Kidney (tissue), 14 donors: Measurements from ENCODE around the gene CD1E. TPM values are rescaled to one million over a fixed set of nuclear protein-coding genes. Genes with fewer than 3 reads are reported as not detected.
A peak's percentile ranks its signal among the peaks of the same experiment; 100 is the strongest.

Experiments
- DNase-seq, 5 donors: peaks; one replicate each; pipeline ENCODE4 v3.0.0-alpha.2; 2013 to 2020
- FAIRE-seq: peaks from 2 replicates; lab custom pipeline; 2012; peaks lifted over from hg19 to GRCh38; lab: Jason Lieb, UNC
- H3K27ac ChIP-seq, 2 donors: one replicate each; pipeline ENCODE4 v1.7.0; 2013; ENCODE audit warnings: low read depth in 2 of 2, low read length in 2 of 2, inconsistent platforms in 1 of 2
- H3K27me3 ChIP-seq: one replicate; pipeline ENCODE4 v1.7.1; 2013; ENCODE audit warnings: low read length, inconsistent platforms; ENCODE audit not compliant: control insufficient read depth, insufficient read depth
- H3K36me3 ChIP-seq, 3 donors: one replicate each; pipeline versions ENCODE4 v1.7.0 to v1.7.1; 2013; ENCODE audit warnings: low read length in 3 of 3, control low read depth in 1 of 3, inconsistent platforms in 1 of 3; ENCODE audit not compliant: insufficient read depth in 3 of 3, control insufficient read depth in 2 of 3
- H3K4me1 ChIP-seq, 3 donors: one replicate each; pipeline versions ENCODE4 v1.7.0 to v1.7.1; 2013; ENCODE audit warnings: low read length in 3 of 3, inconsistent platforms in 1 of 3, low read depth in 1 of 3; ENCODE audit not compliant: control insufficient read depth in 2 of 3, insufficient read depth in 2 of 3
- H3K4me3 ChIP-seq, 3 donors: one replicate each; pipeline versions ENCODE4 v1.7.0 to v1.8.1; 2013; ENCODE audit warnings: low read length in 3 of 3, control low read depth in 1 of 3, inconsistent platforms in 1 of 3
- H3K9ac ChIP-seq, 3 donors: one replicate each; pipeline versions ENCODE4 v1.7.0 to v1.7.1; 2013; ENCODE audit warnings: low read length in 3 of 3, control low read depth in 1 of 3, inconsistent platforms in 1 of 3
- H3K9me3 ChIP-seq, 3 donors: one replicate each; pipeline versions ENCODE4 v1.7.0 to v1.7.1; 2013; ENCODE audit warnings: low read length in 3 of 3, control low read depth in 1 of 3, inconsistent platforms in 1 of 3; ENCODE audit not compliant: control insufficient read depth in 2 of 3, insufficient read depth in 1 of 3
- intact Hi-C: fragments of 100-400 bp; cut with DNase I; formaldehyde crosslinking; loops from one replicate; pipeline ENCODE4 v1.11.1; 2022
- polyA plus RNA-seq: library from polyadenylated mRNA; stranded (reverse); fragments of 350-450 nt; fragmentation: Illumina TruSeq; extraction: RNeasy Lipid Tissue Mini Kit (QIAGEN cat#74804); gene quantifications from one replicate; pipeline ENCODE4 v1.2.3, GENCODE V29; 2014; ENCODE audit warnings: low read depth, low replicate concordance; ENCODE audit not compliant: insufficient read depth
- total RNA-seq: library from RNA; stranded (reverse); fragmentation: NEBNext Ultra II Directional; extraction: Animal tissue kit (Norgen Biotek cat#: 25700); gene quantifications from one replicate; pipeline ENCODE4 v1.2.1, GENCODE V29; 2021
- TF ChIP-seq, protein P1 (sequence below): IDR thresholded peaks from 3 replicates; pipeline ENCODE4 v1.5.1; 2012; ENCODE audit warnings: mild to moderate bottlenecking, moderate library complexity, borderline replicate concordance; ENCODE audit not compliant: insufficient read depth; ENCODE audit errors: extremely low read depth
- donor health status: control.
- donor health status: control.
- donor health status: control.
- donor health status: control.
- donor health status: control.
- donor health status: DM: yes; HTN: yes; CAD: no.
- donor health status: Normal renal cell carcinoma (clear cell type).

CD1E gene
- total and polyA plus RNA-seq, 2 donors from 2014 or later, result 3.5 TPM; not detected in 1

DNA sequence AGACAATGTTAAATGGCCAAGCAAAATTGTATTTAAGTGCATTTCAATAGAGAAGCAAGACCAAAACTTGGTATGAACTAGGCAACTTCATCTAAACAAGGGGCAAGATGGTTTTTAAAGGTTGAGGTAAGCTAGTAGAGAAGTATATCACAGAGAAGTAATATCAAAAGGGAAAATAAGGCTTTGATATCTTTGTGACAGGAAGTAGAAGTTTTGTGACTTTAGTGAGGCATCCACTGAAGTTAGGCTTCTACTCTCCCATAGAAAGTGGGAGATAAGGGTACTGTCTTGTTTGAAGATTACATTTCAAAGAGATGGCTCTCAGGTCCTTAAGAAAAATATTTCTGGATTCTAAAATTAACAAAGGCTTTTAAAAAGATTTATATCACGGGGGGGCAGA is 36.6 kb downstream of the CD1E start:
- no peak overlapping the region for H3K9ac ChIP-seq
- H3K4me1 ChIP-seq, result no peaks in the 10 kb centered on the region
- TF ChIP-seq, protein P1, sequence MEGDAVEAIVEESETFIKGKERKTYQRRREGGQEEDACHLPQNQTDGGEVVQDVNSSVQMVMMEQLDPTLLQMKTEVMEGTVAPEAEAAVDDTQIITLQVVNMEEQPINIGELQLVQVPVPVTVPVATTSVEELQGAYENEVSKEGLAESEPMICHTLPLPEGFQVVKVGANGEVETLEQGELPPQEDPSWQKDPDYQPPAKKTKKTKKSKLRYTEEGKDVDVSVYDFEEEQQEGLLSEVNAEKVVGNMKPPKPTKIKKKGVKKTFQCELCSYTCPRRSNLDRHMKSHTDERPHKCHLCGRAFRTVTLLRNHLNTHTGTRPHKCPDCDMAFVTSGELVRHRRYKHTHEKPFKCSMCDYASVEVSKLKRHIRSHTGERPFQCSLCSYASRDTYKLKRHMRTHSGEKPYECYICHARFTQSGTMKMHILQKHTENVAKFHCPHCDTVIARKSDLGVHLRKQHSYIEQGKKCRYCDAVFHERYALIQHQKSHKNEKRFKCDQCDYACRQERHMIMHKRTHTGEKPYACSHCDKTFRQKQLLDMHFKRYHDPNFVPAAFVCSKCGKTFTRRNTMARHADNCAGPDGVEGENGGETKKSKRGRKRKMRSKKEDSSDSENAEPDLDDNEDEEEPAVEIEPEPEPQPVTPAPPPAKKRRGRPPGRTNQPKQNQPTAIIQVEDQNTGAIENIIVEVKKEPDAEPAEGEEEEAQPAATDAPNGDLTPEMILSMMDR, result no peak
- FAIRE-seq (no peak), DNase-seq (no peak)
- no peaks in the 10 kb centered on the region for H3K36me3 ChIP-seq
- no peak overlapping the region for H3K4me3 ChIP-seq
- no peaks in the 10 kb centered on the region for H3K27me3 ChIP-seq
- no peaks in the 10 kb centered on the region for H3K9me3 ChIP-seq
- intact Hi-C loops, result no loop called here
- no peak overlapping the region for H3K27ac ChIP-seq

- intact Hi-C loops, result no loop called here
- no peak for FAIRE-seq
These were observed 37.4 kb downstream of the CD1E start for GRCh38 chr1:158391099-158391498.

GRCh38 chr1:158393476-158393875 is 39.8 kb downstream of the CD1E start:
- no peaks in the 10 kb centered on the region for H3K27me3 ChIP-seq
- H3K4me3 ChIP-seq, result no peak overlapping the region
- no peak overlapping the region for H3K9ac ChIP-seq
- H3K9me3 ChIP-seq, result no peaks in the 10 kb centered on the region
- DNase-seq (no peak), FAIRE-seq (no peak)
- TF ChIP-seq, protein P1, result no peak
- no peaks in the 10 kb centered on the region for H3K36me3 ChIP-seq
- intact Hi-C loops, result no loop called here
- H3K27ac ChIP-seq, result no peak overlapping the region
- H3K4me1 ChIP-seq, result no peaks in the 10 kb centered on the region

More at GRCh38 chr1:158391099-158391498, 37.4 kb downstream of the CD1E start:
- H3K27me3 ChIP-seq, result no peaks in the 10 kb centered on the region
- H3K36me3 ChIP-seq, result no peaks in the 10 kb centered on the region
- no peak overlapping the region for H3K27ac ChIP-seq
- no peak overlapping the region for H3K4me3 ChIP-seq
- H3K9ac ChIP-seq, result no peak overlapping the region
- DNase-seq, result no peak
- no peaks in the 10 kb centered on the region for H3K9me3 ChIP-seq
- TF ChIP-seq, protein P1, result no peak
- no peaks in the 10 kb centered on the region for H3K4me1 ChIP-seq

GRCh38 chr1:158396646-158397045 is 43.0 kb downstream of the CD1E start:
- DNase-seq (peak in 2 of 5 donors; percentile 20 to 46), FAIRE-seq (no peak)
- H3K9ac ChIP-seq, result no peak overlapping the region
- H3K4me1 ChIP-seq, result no peaks in the 10 kb centered on the region
- no peak overlapping the region for H3K27ac ChIP-seq
- TF ChIP-seq, protein P1, result no peak
- intact Hi-C loops, result no loop called here
- H3K4me3 ChIP-seq, result no peak overlapping the region
- no peaks in the 10 kb centered on the region for H3K9me3 ChIP-seq
- H3K36me3 ChIP-seq, result no peaks in the 10 kb centered on the region
- no peaks in the 10 kb centered on the region for H3K27me3 ChIP-seq
